A673 (cell line): Measurements from ENCODE around the gene CLIC6. TPM values are rescaled to one million over a fixed set of nuclear protein-coding genes. Genes with fewer than 3 reads are reported as not detected.

Experiments used
- BruUV-seq: library from RNA; stranded (reverse); fragments of 400-500 nt; replicated peaks from 2 replicates; lab custom pipeline; 2021; lab: Mats Ljungman, UMichigan
- CTCF ChIA-PET: fragments of 300-600 bp; sonication (Branson Sonifier 250); formaldehyde crosslinking; loops from one replicate; lab custom pipeline; 2022; ENCODE audit warnings: antibody characterized with exemption; lab: Charles Lee
- POLR2A ChIA-PET: fragments of 300-600 bp; sonication (Branson Sonifier 250); formaldehyde crosslinking; loops from one replicate; lab custom pipeline; 2022; ENCODE audit warnings: antibody characterized with exemption; ENCODE audit not compliant: low non-redundant PET; lab: Charles Lee
- DNase-seq: peaks from one replicate; pipeline ENCODE4 v3.0.0-alpha.2; 2015; ENCODE audit warnings: low spot score
- H3K27ac ChIP-seq: fragments of 200-600 bp; sonication (generic); 2 replicates; pipeline ENCODE4 v1.5.1; 2016; ENCODE audit warnings: mixed run types, low read depth, mild to moderate bottlenecking, mixed read lengths, antibody characterized with exemption, low read length; ENCODE audit not compliant: poor library complexity, severe bottlenecking
- H3K27me3 ChIP-seq: fragments of 200-600 bp; sonication (generic); replicated peaks from 2 replicates; pipeline ENCODE4 v1.6.1; 2017; ENCODE audit warnings: mixed run types, low read depth, mild to moderate bottlenecking, mixed read lengths, antibody characterized with exemption, low read length; ENCODE audit not compliant: insufficient read depth, poor library complexity
- H3K36me3 ChIP-seq: fragments of 200-600 bp; sonication (generic); 2 replicates; pipeline ENCODE4 v1.6.1; 2016; ENCODE audit warnings: mixed run types, mild to moderate bottlenecking, mixed read lengths, antibody characterized with exemption, low read length; ENCODE audit not compliant: insufficient read depth, poor library complexity, severe bottlenecking
- H3K4me1 ChIP-seq: fragments of 200-600 bp; sonication (generic); 2 replicates; pipeline ENCODE4 v1.6.1; 2017; ENCODE audit warnings: mixed run types, mild to moderate bottlenecking, mixed read lengths, antibody characterized with exemption, low read length; ENCODE audit not compliant: insufficient read depth, poor library complexity, severe bottlenecking
- H3K4me3 ChIP-seq: fragments of 200-600 bp; sonication (generic); 2 replicates; pipeline ENCODE4 v1.5.1; 2016; ENCODE audit warnings: low read depth, mixed run types, mild to moderate bottlenecking, mixed read lengths, low read length; ENCODE audit not compliant: poor library complexity, severe bottlenecking
- H3K9me3 ChIP-seq: fragments of 200-600 bp; sonication (generic); 2 replicates; pipeline ENCODE4 v1.6.1; 2016; ENCODE audit warnings: mixed run types, low read depth, mild to moderate bottlenecking, mixed read lengths, antibody characterized with exemption, low read length; ENCODE audit not compliant: poor library complexity, severe bottlenecking
- EZH2 ChIP-seq: fragments of 200-600 bp; sonication (generic); IDR thresholded peaks from 2 replicates; pipeline ENCODE4 v1.6.1; 2017; ENCODE audit warnings: borderline replicate concordance, low read depth, mild to moderate bottlenecking, mixed read lengths, antibody characterized with exemption, low read length; ENCODE audit not compliant: poor library complexity, severe bottlenecking
- intact Hi-C: fragments of 100-400 bp; cut with micrococcal nuclease; formaldehyde crosslinking; loops from one replicate; pipeline ENCODE4 v1.10.0; 2022; ENCODE audit not compliant: unreplicated experiment
- total RNA-seq: library from RNA; stranded (reverse); gene quantifications from 2 replicates; pipeline ENCODE4 v1.2.3, GENCODE V29; 2021
- TF ChIP-seq, protein P1 (sequence below): fragments of 300-800, 200-600 bp; sonication (generic); conservative IDR thresholded peaks from 2 replicates; pipeline ENCODE4 v1.5.1; 2017; ENCODE audit warnings: low read depth, mild to moderate bottlenecking, antibody characterized with exemption, low read length, moderate library complexity, mixed read lengths

Gene CLIC6
- total RNA-seq, 1 experiment from 2014 or later = not detected

DNA sequence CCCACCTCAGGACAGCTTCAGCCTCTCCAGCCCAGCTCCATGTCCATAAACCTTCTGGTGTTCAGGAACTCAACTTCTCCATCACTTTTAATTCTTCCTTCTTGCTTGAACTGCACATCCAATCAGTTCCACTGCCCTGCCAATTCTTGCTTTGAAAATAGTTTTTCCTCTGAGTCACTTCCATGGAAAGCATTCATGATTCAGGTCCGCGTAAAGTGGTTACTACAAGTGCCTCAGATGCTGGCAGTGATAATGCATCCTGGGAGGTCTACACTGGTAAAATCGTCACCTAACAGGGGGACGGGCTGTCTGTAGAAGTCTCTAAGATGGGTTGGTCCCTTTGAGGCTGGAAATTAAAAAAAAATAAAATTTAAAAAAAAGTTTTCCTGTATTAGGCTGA lies 27.9 kb upstream of the CLIC6 start:
- intact Hi-C loops = no loop called here
- no peak overlapping the region for H3K27ac ChIP-seq
- TF ChIP-seq, protein P1, sequence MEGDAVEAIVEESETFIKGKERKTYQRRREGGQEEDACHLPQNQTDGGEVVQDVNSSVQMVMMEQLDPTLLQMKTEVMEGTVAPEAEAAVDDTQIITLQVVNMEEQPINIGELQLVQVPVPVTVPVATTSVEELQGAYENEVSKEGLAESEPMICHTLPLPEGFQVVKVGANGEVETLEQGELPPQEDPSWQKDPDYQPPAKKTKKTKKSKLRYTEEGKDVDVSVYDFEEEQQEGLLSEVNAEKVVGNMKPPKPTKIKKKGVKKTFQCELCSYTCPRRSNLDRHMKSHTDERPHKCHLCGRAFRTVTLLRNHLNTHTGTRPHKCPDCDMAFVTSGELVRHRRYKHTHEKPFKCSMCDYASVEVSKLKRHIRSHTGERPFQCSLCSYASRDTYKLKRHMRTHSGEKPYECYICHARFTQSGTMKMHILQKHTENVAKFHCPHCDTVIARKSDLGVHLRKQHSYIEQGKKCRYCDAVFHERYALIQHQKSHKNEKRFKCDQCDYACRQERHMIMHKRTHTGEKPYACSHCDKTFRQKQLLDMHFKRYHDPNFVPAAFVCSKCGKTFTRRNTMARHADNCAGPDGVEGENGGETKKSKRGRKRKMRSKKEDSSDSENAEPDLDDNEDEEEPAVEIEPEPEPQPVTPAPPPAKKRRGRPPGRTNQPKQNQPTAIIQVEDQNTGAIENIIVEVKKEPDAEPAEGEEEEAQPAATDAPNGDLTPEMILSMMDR = no peak
- TF ChIP-seq EZH2 = no peak
- H3K36me3 ChIP-seq = no peaks in the 10 kb centered on the region
- ChIA-PET CTCF (no interaction called here), POLR2A (no interaction called here)
- peaks cover 3% of the 10 kb centered on the region for H3K27me3 ChIP-seq
- DNase-seq = no peak
- BruUV-seq = no TSS peak
- no peak overlapping the region for H3K4me3 ChIP-seq
- H3K9me3 ChIP-seq = no peaks in the 10 kb centered on the region
- H3K4me1 ChIP-seq = no peaks in the 10 kb centered on the region

DNA sequence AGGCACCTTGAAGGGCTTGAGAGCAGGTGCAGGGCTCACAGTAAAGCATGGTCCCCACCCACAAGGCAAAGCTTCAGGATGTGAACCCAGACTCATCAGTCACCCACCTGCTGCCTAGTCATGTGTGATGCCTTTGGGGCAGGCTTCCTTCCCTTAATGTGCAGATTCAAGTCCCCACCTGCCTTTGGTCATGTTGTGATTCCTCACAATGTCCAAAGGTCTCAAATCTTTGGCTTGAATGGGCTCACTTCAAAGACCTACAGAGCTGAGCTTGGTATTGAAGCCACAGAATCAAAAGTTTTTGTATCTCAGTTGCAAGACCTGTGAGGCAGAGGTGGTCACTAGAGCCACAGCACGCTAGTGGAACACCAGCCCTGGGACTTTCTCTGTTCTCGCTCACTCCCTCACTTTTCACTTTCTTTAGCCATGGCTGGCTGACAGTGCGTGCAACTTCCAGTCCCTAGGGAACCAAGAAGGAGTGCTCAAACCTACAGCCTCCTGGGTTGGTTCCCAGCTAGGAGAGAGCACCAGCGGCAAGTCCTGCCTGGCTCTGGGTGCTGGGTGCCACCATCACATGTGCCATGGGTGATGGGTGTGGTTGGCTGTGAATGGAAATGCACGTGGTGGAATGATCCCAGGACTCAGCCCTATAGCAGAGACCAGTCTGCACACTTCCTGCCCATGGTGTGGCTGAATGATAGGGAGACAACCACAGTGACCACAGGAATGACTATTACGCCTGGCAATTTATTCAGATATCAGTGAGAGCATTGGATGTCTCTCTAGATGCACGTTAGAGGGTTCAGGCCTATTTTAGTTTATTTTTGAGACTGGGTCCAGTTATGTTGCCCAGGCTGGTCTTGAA lies 26.4 kb upstream of the CLIC6 start:
- Histone ChIP-seq H3K27me3 (no peaks in the 10 kb centered on the region), H3K27ac (no peak overlapping the region), H3K4me1 (no peaks in the 10 kb centered on the region), H3K4me3 (no peak overlapping the region), H3K9me3 (no peaks in the 10 kb centered on the region), H3K36me3 (no peaks in the 10 kb centered on the region)
- POLR2A ChIA-PET = no interaction called here
- no peak for DNase-seq
- CTCF ChIA-PET = no interaction called here
- no peak for TF ChIP-seq EZH2
- TF ChIP-seq, protein P1 = no peak
- no TSS peak for BruUV-seq
- intact Hi-C loops = no loop called here

DNA sequence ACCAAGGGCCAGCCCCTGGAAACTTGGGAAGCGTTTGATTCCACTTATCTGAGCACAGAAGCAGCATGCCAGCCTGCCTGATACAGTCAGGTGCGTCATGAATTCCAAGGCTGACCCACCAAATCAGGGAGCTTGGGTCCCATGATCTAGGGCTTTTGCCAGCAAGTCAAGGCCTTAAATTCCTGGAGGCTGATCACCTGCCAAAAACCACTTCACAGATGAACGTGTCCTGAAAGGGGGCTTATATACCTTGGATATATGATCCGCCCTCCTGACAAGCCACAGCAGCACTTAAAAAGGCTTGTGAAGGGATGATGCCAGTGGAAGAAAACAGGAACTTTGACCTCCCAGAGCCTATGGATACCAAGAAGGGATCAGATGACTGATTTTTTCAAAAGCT lies 24.0 kb upstream of the CLIC6 start:
- intact Hi-C loops = no loop called here
- TF ChIP-seq, protein P1 = no peak
- no peak for TF ChIP-seq EZH2
- no peak for DNase-seq
- CTCF ChIA-PET = no interaction called here
- POLR2A ChIA-PET = interaction anchor here (0.6 kb wide), 1 partner anchor 10 kb away, joined by 3 read pairs; no protein-coding TSS in a partner anchor
- Histone ChIP-seq H3K27me3 (no peaks in the 10 kb centered on the region), H3K27ac (no peak overlapping the region), H3K9me3 (no peaks in the 10 kb centered on the region), H3K36me3 (no peaks in the 10 kb centered on the region), H3K4me1 (no peaks in the 10 kb centered on the region), H3K4me3 (no peak overlapping the region)
- no TSS peak for BruUV-seq
